HUES48 (cell line): ENCODE results near the gene INO80B.

Experiments
- H3K27ac ChIP-seq: one replicate; pipeline ENCODE4 v1.7.0; 2013; ENCODE audit warnings: low read depth, low read length, inconsistent platforms
- H3K27me3 ChIP-seq: 2 replicates; pipeline ENCODE4 v1.6.1; 2013; ENCODE audit warnings: mild to moderate bottlenecking, low read length; ENCODE audit not compliant: control insufficient read depth, insufficient read depth
- H3K36me3 ChIP-seq: 2 replicates; pipeline ENCODE4 v1.6.1; 2013; ENCODE audit warnings: low read length; ENCODE audit not compliant: control insufficient read depth, insufficient read depth
- H3K4me1 ChIP-seq: 2 replicates; pipeline ENCODE4 v1.6.1; 2013; ENCODE audit warnings: mild to moderate bottlenecking, low read length; ENCODE audit not compliant: control insufficient read depth, insufficient read depth
- H3K4me3 ChIP-seq: 2 replicates; pipeline ENCODE4 v1.5.1; 2013; ENCODE audit warnings: mild to moderate bottlenecking, low read depth, low read length
- H3K9ac ChIP-seq: 2 replicates; pipeline ENCODE4 v1.6.1; 2013; ENCODE audit warnings: mild to moderate bottlenecking, low read depth, low read length, moderate library complexity
- H3K9me3 ChIP-seq: 2 replicates; pipeline ENCODE4 v1.6.1; 2013; ENCODE audit warnings: low read length; ENCODE audit not compliant: control insufficient read depth, insufficient read depth

INO80B gene

GRCh38 chr2:74507145-74507925 lies 52.4 kb downstream of the INO80B start, which contains the start of gene PCGF1:
TSS of gene PCGF1 (minus strand) at chr2:74507695. CDS start at chr2:74507668, 27 bp downstream.
- peaks cover 74% of the 10 kb centered on the region for H3K27me3 ChIP-seq
- peak within 1 kb of the TSS; percentile 100 for H3K27ac ChIP-seq
- H3K4me1 ChIP-seq = peaks cover 12% of the 10 kb centered on the region; the same call in 1 of the 2 replicates
- H3K9ac ChIP-seq = peak within 1 kb of the TSS; percentile 93
- H3K4me3 ChIP-seq = peak within 1 kb of the TSS; percentile 93
- no peaks in the 10 kb centered on the region for H3K9me3 ChIP-seq
- peaks cover 10% of the 10 kb centered on the region; the same call in 1 of the 2 replicates for H3K36me3 ChIP-seq
